H9 (cell line): ENCODE results near the gene YPEL1. TPM values are rescaled to one million over a fixed set of nuclear protein-coding genes. Genes with fewer than 3 reads are reported as not detected.

Experiments
- DNase-seq: peaks from one replicate; pipeline ENCODE4 v3.0.0-alpha.2; 2017
- H2AFZ ChIP-seq: one replicate; pipeline ENCODE4 v1.6.1; 2013; ENCODE audit warnings: mild to moderate bottlenecking, low read length, control low read depth, moderate library complexity
- H2AK5ac ChIP-seq: 2 replicates; pipeline ENCODE4 v1.6.1; 2013; ENCODE audit warnings: low read length, control low read depth, mixed read lengths; ENCODE audit not compliant: insufficient read length
- H2BK120ac ChIP-seq: one replicate; pipeline ENCODE4 v1.6.1; 2013; ENCODE audit warnings: low read depth, mild to moderate bottlenecking, low read length, control low read depth, inconsistent platforms; ENCODE audit not compliant: poor library complexity, severe bottlenecking
- H2BK12ac ChIP-seq: 2 replicates; pipeline ENCODE4 v1.6.1; 2013; ENCODE audit warnings: low read length, control low read depth, mixed read lengths, low read depth; ENCODE audit not compliant: insufficient read length
- H2BK15ac ChIP-seq: 2 replicates; pipeline ENCODE4 v1.6.1; 2013; ENCODE audit warnings: low read depth, low read length, control low read depth
- H2BK20ac ChIP-seq: one replicate; pipeline ENCODE4 v1.6.1; 2013; ENCODE audit warnings: low read depth, mild to moderate bottlenecking, low read length, control low read depth, inconsistent platforms; ENCODE audit not compliant: poor library complexity, severe bottlenecking
- H2BK5ac ChIP-seq: 2 replicates; pipeline ENCODE4 v1.6.1; 2013; ENCODE audit warnings: low read length, control low read depth, mixed read lengths; ENCODE audit not compliant: insufficient read length
- H3K14ac ChIP-seq: 2 replicates; pipeline ENCODE4 v1.6.1; 2013; ENCODE audit warnings: low read length, control low read depth; ENCODE audit not compliant: insufficient read depth
- H3K18ac ChIP-seq: 2 replicates; pipeline ENCODE4 v1.6.1; 2013; ENCODE audit warnings: low read depth, mild to moderate bottlenecking, mixed read lengths, low read length, control low read depth; ENCODE audit not compliant: insufficient read length
- H3K23ac ChIP-seq: 2 replicates; pipeline ENCODE4 v1.6.1; 2013; ENCODE audit warnings: low read length, control low read depth, mixed read lengths, low read depth; ENCODE audit not compliant: insufficient read length
- H3K23me2 ChIP-seq: 2 replicates; pipeline ENCODE4 v1.6.1; 2013; ENCODE audit warnings: low read depth, mild to moderate bottlenecking, mixed read lengths, low read length, control low read depth; ENCODE audit not compliant: insufficient read length, poor library complexity, severe bottlenecking
- H3K27ac ChIP-seq: 2 replicates; pipeline ENCODE4 v1.5.1; 2013; ENCODE audit warnings: low read length, control low read depth, mixed read lengths, low read depth; ENCODE audit not compliant: insufficient read length
- H3K27me3 ChIP-seq: 2 replicates; pipeline ENCODE4 v1.6.1; 2013; ENCODE audit warnings: low read length, control low read depth, inconsistent platforms; ENCODE audit not compliant: insufficient read depth
- H3K4ac ChIP-seq: 2 replicates; pipeline ENCODE4 v1.6.1; 2013; ENCODE audit warnings: low read depth, mild to moderate bottlenecking, control low read depth, inconsistent platforms, low read length, moderate library complexity
- H3K4me1 ChIP-seq: 2 replicates; pipeline ENCODE4 v1.6.1; 2013; ENCODE audit warnings: low read length, control low read depth, inconsistent platforms; ENCODE audit not compliant: insufficient read depth
- H3K4me2 ChIP-seq: 2 replicates; pipeline ENCODE4 v1.6.1; 2013; ENCODE audit warnings: low read length, control low read depth, mixed read lengths; ENCODE audit not compliant: insufficient read length, insufficient read depth
- H3K56ac ChIP-seq: 2 replicates; pipeline ENCODE4 v1.6.1; 2013; ENCODE audit warnings: low read depth, mild to moderate bottlenecking, mixed read lengths, low read length, control low read depth; ENCODE audit not compliant: insufficient read length
- H3K79me1 ChIP-seq: 2 replicates; pipeline ENCODE4 v1.6.1; 2013; ENCODE audit warnings: low read depth, mild to moderate bottlenecking, moderate library complexity, low read length, control low read depth, inconsistent platforms; ENCODE audit not compliant: insufficient read depth, poor library complexity, severe bottlenecking
- H3K79me2 ChIP-seq: 2 replicates; pipeline ENCODE4 v1.6.1; 2013; ENCODE audit warnings: low read length, control low read depth, inconsistent platforms; ENCODE audit not compliant: insufficient read depth
- H3K9ac ChIP-seq: 2 replicates; pipeline ENCODE4 v1.6.1; 2013; ENCODE audit warnings: low read length, control low read depth, mixed read lengths; ENCODE audit not compliant: insufficient read length; ENCODE audit errors: extremely low read depth
- H3K9me3 ChIP-seq: one replicate; pipeline ENCODE4 v1.6.1; 2013; ENCODE audit warnings: low read depth, low read length, inconsistent platforms; ENCODE audit not compliant: control insufficient read depth
- H3T11ph ChIP-seq: one replicate; pipeline ENCODE4 v1.6.1; 2013; ENCODE audit warnings: mild to moderate bottlenecking, low read length, control low read depth, inconsistent platforms
- H4K20me1 ChIP-seq: one replicate; pipeline ENCODE4 v1.6.1; 2013; ENCODE audit not compliant: control insufficient read depth, insufficient read length, insufficient read depth
- H4K5ac ChIP-seq: 2 replicates; pipeline ENCODE4 v1.6.1; 2013; ENCODE audit warnings: low read depth, mild to moderate bottlenecking, mixed read lengths, low read length, control low read depth; ENCODE audit not compliant: insufficient read length
- H4K8ac ChIP-seq: replicated peaks from 2 replicates; pipeline ENCODE4 v1.6.1; 2013; ENCODE audit warnings: low read length, control low read depth, mixed read lengths, low read depth; ENCODE audit not compliant: insufficient read length
- H4K91ac ChIP-seq: 2 replicates; pipeline ENCODE4 v1.6.1; 2013; ENCODE audit warnings: low read depth, mild to moderate bottlenecking, moderate library complexity, mixed read lengths, low read length, control low read depth; ENCODE audit not compliant: insufficient read length
- H3K27ac Mint-ChIP-seq, 3 experiments: 2 replicates in 2 of 3; 3 replicates in 1 of 3; pipeline ENCODE4 v1.8.0; 2020 to 2021; ENCODE audit warnings: mixed read lengths in 3 of 3, mild to moderate bottlenecking in 1 of 3, moderate library complexity in 1 of 3
- H3K27me3 Mint-ChIP-seq: 2 replicates; pipeline ENCODE4 v1.8.0; 2021; ENCODE audit warnings: low read depth, mild to moderate bottlenecking, moderate library complexity, mixed read lengths
- H3K36me3 Mint-ChIP-seq, 3 experiments: 2 replicates in 2 of 3; 3 replicates in 1 of 3; pipeline ENCODE4 v1.8.0; 2020 to 2021; ENCODE audit warnings: low read depth in 3 of 3, mixed read lengths in 3 of 3; ENCODE audit not compliant: insufficient read depth in 1 of 3
- H3K4me1 Mint-ChIP-seq, 2 experiments: 2 replicates each; pipeline ENCODE4 v1.8.0; 2020; ENCODE audit warnings: mixed read lengths in 2 of 2
- H3K4me3 Mint-ChIP-seq, 2 experiments: 2 replicates in 1 of 2; 3 replicates in 1 of 2; pipeline ENCODE4 v1.8.0; 2020 to 2021; ENCODE audit warnings: mild to moderate bottlenecking in 2 of 2, mixed read lengths in 2 of 2, moderate library complexity in 1 of 2
- H3K9me3 Mint-ChIP-seq, 2 experiments: 2 replicates in 1 of 2; 3 replicates in 1 of 2; pipeline ENCODE4 v1.8.0; 2020; ENCODE audit warnings: mild to moderate bottlenecking in 2 of 2, mixed read lengths in 2 of 2, moderate library complexity in 1 of 2
- WGBS: extraction: QIAGEN DNeasy Blood & Tissue Kit; methylation state at CpG from one replicate; pipeline ENCODE4 v1.1.7; 2013; ENCODE audit warnings: missing lambda C conversion rate, low lambda C conversion rate, mixed read lengths; ENCODE audit not compliant: insufficient read length; ENCODE audit errors: extremely low coverage; 5-methylcytosine and 5-hydroxymethylcytosine counted together
- total RNA-seq: library from RNA; stranded (reverse); gene quantifications from 2 replicates; pipeline ENCODE4 v1.2.1, GENCODE V29; 2021
- TF ChIP-seq, protein P1 (sequence below): fragments of 200-600 bp; sonication (generic); conservative IDR thresholded peaks from 3 replicates; pipeline ENCODE4 v1.8.0; 2021; ENCODE audit warnings: antibody characterized with exemption, mild to moderate bottlenecking

The YPEL1 gene
- total RNA-seq, 1 experiment from 2014 or later, result 5.4 TPM

GRCh38 chr22:21694394-21694793, 41.2 kb downstream of the YPEL1 start:
- Histone ChIP-seq H2BK15ac (no peak overlapping the region), H2AFZ (no peak overlapping the region), H3K4me2 (no peak overlapping the region), H3K23ac (no peak overlapping the region), H2BK120ac (no peak overlapping the region), H3T11ph (no peak overlapping the region), H3K79me1 (no peaks in the 10 kb centered on the region), H2AK5ac (no peak overlapping the region), H3K4ac (no peak overlapping the region), H3K4me1 (no peaks in the 10 kb centered on the region), H3K9ac (no peak overlapping the region), H4K8ac (no peak overlapping the region), H2BK5ac (no peak overlapping the region), H3K14ac (no peak overlapping the region), H2BK20ac (no peak overlapping the region), H3K27me3 (no peaks in the 10 kb centered on the region), H2BK12ac (no peak overlapping the region), H3K9me3 (no peaks in the 10 kb centered on the region), H3K79me2 (no peaks in the 10 kb centered on the region), H4K91ac (no peak overlapping the region), H3K56ac (no peak overlapping the region), H4K5ac (no peak overlapping the region), H3K23me2 (no peaks in the 10 kb centered on the region), H3K27ac (no peak overlapping the region), H4K20me1 (no peaks in the 10 kb centered on the region), H3K18ac (no peak overlapping the region)
- Mint-ChIP-seq H3K36me3 (peaks cover 15 to 46% (median 41%) of the 10 kb centered on the region in 3 experiments; a peak in 6 of 7 replicates), H3K27me3 (no peaks in the 10 kb centered on the region), H3K4me3 (no peak overlapping the region), H3K4me1 (0 out of 4 replicates have a peak, but pooled peaks cover 0 to 2% of the 10 kb centered on the region in 2 experiments), H3K9me3 (no peaks in the 10 kb centered on the region), H3K27ac (no peak overlapping the region)
- TF ChIP-seq, protein P1, sequence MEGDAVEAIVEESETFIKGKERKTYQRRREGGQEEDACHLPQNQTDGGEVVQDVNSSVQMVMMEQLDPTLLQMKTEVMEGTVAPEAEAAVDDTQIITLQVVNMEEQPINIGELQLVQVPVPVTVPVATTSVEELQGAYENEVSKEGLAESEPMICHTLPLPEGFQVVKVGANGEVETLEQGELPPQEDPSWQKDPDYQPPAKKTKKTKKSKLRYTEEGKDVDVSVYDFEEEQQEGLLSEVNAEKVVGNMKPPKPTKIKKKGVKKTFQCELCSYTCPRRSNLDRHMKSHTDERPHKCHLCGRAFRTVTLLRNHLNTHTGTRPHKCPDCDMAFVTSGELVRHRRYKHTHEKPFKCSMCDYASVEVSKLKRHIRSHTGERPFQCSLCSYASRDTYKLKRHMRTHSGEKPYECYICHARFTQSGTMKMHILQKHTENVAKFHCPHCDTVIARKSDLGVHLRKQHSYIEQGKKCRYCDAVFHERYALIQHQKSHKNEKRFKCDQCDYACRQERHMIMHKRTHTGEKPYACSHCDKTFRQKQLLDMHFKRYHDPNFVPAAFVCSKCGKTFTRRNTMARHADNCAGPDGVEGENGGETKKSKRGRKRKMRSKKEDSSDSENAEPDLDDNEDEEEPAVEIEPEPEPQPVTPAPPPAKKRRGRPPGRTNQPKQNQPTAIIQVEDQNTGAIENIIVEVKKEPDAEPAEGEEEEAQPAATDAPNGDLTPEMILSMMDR, result no peak
- no peak for DNase-seq
- no CpG with 5 or more reads among the region's 14 CpGs for WGBS
